ENCODE data around the gene ACOXL.

DNA sequence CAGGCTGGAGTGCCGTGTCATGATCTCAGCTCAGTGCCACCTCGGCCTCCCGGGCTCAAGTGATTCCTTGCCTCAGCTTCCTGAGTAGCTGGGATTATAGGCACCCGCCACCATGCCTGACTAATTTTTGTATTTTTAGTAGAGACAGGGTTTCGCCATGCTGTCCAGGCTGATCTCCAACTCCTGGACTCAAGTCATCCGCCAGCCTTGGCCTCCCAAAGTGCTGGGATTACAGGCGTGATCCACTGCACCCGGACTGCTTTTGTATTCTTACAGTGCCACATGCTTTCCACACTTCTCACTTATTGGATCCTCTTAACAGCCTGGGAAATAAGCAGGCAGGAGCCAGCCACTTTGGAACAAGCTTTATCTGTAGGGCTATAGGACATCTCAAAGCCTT lies 363.1 kb downstream of the ACOXL start:
- TF ChIP-seq EP300 (IDR thresholded peaks at IDR 0.05; ENCODE audit: low read depth), result no peak
- TF ChIP-seq, protein P1, sequence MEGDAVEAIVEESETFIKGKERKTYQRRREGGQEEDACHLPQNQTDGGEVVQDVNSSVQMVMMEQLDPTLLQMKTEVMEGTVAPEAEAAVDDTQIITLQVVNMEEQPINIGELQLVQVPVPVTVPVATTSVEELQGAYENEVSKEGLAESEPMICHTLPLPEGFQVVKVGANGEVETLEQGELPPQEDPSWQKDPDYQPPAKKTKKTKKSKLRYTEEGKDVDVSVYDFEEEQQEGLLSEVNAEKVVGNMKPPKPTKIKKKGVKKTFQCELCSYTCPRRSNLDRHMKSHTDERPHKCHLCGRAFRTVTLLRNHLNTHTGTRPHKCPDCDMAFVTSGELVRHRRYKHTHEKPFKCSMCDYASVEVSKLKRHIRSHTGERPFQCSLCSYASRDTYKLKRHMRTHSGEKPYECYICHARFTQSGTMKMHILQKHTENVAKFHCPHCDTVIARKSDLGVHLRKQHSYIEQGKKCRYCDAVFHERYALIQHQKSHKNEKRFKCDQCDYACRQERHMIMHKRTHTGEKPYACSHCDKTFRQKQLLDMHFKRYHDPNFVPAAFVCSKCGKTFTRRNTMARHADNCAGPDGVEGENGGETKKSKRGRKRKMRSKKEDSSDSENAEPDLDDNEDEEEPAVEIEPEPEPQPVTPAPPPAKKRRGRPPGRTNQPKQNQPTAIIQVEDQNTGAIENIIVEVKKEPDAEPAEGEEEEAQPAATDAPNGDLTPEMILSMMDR (IDR thresholded peaks at IDR 0.05), result no peak

All from transverse colon (tissue), 3 donors.